Measurements from ENCODE around the gene SPAG8.

The SPAG8 gene

DNA sequence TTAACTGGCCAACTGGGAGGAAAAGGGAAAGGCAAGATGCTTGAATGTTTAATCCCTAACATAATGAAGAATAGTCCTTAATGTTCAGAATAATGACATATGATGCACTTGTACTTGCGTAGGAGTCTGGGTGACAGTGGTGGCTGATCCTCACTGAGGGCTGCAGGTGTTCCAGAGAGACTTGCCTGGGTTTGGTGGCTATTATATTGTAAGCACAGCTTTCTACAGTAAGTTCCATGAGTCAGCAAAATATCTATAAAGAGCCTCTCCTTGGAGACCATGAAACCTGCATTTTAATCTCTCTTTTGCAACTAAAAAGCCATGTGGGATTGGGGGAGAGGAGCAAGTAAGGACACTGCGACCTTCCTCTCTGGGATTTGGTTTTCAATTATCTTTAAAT is 22.5 kb downstream of the SPAG8 start:
- H3K4me2 ChIP-seq (ENCODE audit: low read length): no peak overlapping the region
- no peaks in the 10 kb centered on the region for H4K20me1 ChIP-seq (ENCODE audit: control insufficient read depth, insufficient read depth, low read depth, low read length)
- H3K9me3 ChIP-seq (ENCODE audit: control insufficient read depth, insufficient read depth, low read length): no peaks in the 10 kb centered on the region
- H3K4me3 ChIP-seq (ENCODE audit: low read length): no peak overlapping the region
- no peak overlapping the region for H3K27ac ChIP-seq (ENCODE audit: low read depth, low read length)
- TF ChIP-seq EZH2phosphoT487 (IDR thresholded peaks at IDR 0.05; ENCODE audit: borderline replicate concordance, low read length): no peak
- TF ChIP-seq, protein P1, sequence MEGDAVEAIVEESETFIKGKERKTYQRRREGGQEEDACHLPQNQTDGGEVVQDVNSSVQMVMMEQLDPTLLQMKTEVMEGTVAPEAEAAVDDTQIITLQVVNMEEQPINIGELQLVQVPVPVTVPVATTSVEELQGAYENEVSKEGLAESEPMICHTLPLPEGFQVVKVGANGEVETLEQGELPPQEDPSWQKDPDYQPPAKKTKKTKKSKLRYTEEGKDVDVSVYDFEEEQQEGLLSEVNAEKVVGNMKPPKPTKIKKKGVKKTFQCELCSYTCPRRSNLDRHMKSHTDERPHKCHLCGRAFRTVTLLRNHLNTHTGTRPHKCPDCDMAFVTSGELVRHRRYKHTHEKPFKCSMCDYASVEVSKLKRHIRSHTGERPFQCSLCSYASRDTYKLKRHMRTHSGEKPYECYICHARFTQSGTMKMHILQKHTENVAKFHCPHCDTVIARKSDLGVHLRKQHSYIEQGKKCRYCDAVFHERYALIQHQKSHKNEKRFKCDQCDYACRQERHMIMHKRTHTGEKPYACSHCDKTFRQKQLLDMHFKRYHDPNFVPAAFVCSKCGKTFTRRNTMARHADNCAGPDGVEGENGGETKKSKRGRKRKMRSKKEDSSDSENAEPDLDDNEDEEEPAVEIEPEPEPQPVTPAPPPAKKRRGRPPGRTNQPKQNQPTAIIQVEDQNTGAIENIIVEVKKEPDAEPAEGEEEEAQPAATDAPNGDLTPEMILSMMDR (IDR thresholded peaks at IDR 0.05; ENCODE audit: low read depth, low read length, poor library complexity, severe bottlenecking): no peak
- H3K9me2 ChIP-seq (replicated peaks; ENCODE audit: control insufficient read depth, low read length): no peaks in the 10 kb centered on the region
- H3K36me3 ChIP-seq (ENCODE audit: control insufficient read depth, low read length): no peaks in the 10 kb centered on the region
- no peaks in the 10 kb centered on the region for H3K79me2 ChIP-seq (ENCODE audit: control insufficient read depth, low read length)
- no peaks in the 10 kb centered on the region for H3K4me1 ChIP-seq (ENCODE audit: control insufficient read depth, low read length)
- H3F3A ChIP-seq (ENCODE audit: control insufficient read depth, insufficient read depth): no peaks in the 10 kb centered on the region
- no peaks in the 10 kb centered on the region for H3K27me3 ChIP-seq (ENCODE audit: control insufficient read depth, low read length)

DNA sequence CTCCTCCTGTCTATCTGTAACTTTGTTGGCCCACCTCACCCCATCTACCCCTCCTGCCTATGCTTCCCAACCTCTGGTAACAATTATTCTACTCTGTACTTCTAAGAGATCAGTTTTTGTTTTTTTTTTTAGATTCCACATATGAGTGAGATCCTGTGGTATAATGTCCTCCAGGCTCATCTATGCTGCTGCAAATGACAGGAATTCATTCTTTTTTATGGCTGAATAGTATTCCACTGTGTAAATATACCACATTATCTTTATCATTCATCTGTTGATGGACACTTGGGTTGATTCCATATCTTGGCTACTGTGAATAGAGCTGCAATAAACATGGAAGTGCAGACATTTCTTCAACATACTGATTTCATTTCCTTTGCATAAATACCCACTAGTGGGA is 28.6 kb downstream of the SPAG8 start:
- H3K27ac ChIP-seq (ENCODE audit: low read depth, low read length): no peak overlapping the region
- no peaks in the 10 kb centered on the region for H3K9me3 ChIP-seq (ENCODE audit: control insufficient read depth, insufficient read depth, low read length)
- H3K4me2 ChIP-seq (ENCODE audit: low read length): no peak overlapping the region
- no peaks in the 10 kb centered on the region for H3K9me2 ChIP-seq (replicated peaks; ENCODE audit: control insufficient read depth, low read length)
- no peaks in the 10 kb centered on the region for H3K79me2 ChIP-seq (ENCODE audit: control insufficient read depth, low read length)
- no peaks in the 10 kb centered on the region for H3F3A ChIP-seq (ENCODE audit: control insufficient read depth, insufficient read depth)
- no peaks in the 10 kb centered on the region for H3K4me1 ChIP-seq (ENCODE audit: control insufficient read depth, low read length)
- H3K36me3 ChIP-seq (ENCODE audit: control insufficient read depth, low read length): no peaks in the 10 kb centered on the region
- H3K4me3 ChIP-seq (ENCODE audit: low read length): no peak overlapping the region
- TF ChIP-seq, protein P1 (IDR thresholded peaks at IDR 0.05; ENCODE audit: low read depth, low read length, poor library complexity, severe bottlenecking): no peak
- no peak for TF ChIP-seq EZH2phosphoT487 (IDR thresholded peaks at IDR 0.05; ENCODE audit: borderline replicate concordance, low read length)
- no peaks in the 10 kb centered on the region for H3K27me3 ChIP-seq (ENCODE audit: control insufficient read depth, low read length)
- H4K20me1 ChIP-seq (ENCODE audit: control insufficient read depth, insufficient read depth, low read depth, low read length): no peaks in the 10 kb centered on the region

- Histone ChIP-seq H3K4me1 (ENCODE audit: control insufficient read depth, low read length) (peaks cover 4% of the 10 kb centered on the region), H3K4me3 (ENCODE audit: low read length) (no peak overlapping the region), H3K27ac (ENCODE audit: low read depth, low read length) (no peak overlapping the region), H3K9me3 (ENCODE audit: control insufficient read depth, insufficient read depth, low read length) (no peaks in the 10 kb centered on the region), H3K36me3 (ENCODE audit: control insufficient read depth, low read length) (no peaks in the 10 kb centered on the region), H3K9me2 (replicated peaks; ENCODE audit: control insufficient read depth, low read length) (no peaks in the 10 kb centered on the region), H3K4me2 (ENCODE audit: low read length) (no peak overlapping the region), H3K27me3 (ENCODE audit: control insufficient read depth, low read length) (no peaks in the 10 kb centered on the region), H3F3A (ENCODE audit: control insufficient read depth, insufficient read depth) (no peaks in the 10 kb centered on the region), H3K79me2 (ENCODE audit: control insufficient read depth, low read length) (no peaks in the 10 kb centered on the region), H4K20me1 (ENCODE audit: control insufficient read depth, insufficient read depth, low read depth, low read length) (no peaks in the 10 kb centered on the region)
- TF ChIP-seq, protein P1 (IDR thresholded peaks at IDR 0.05; ENCODE audit: low read depth, low read length, poor library complexity, severe bottlenecking): no peak
- no peak for TF ChIP-seq EZH2phosphoT487 (IDR thresholded peaks at IDR 0.05; ENCODE audit: borderline replicate concordance, low read length)
These were observed 31.0 kb downstream of the SPAG8 start for GRCh38 chr9:35781066-35781465.

DNA sequence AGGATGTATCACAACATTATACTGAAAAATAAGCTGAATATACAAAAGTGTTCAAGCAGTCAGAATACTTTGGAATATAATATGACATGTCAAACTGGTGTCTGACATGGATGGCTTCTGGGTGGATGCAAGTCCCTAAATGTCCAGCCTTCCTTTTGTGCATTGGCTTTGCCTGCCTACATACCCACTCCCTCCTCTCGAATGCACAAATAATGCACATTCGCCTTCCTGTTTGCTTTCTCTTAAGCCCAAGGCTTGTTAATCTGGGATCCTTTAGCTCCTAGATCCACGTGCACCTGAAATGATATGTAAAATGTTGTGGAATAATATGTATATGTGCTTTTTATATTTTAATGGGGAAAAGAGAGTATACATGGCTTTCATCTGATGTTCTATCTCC is 33.6 kb downstream of the SPAG8 start:
- Histone ChIP-seq H3K4me1 (ENCODE audit: control insufficient read depth, low read length) (peaks cover 16% of the 10 kb centered on the region), H3K79me2 (ENCODE audit: control insufficient read depth, low read length) (no peaks in the 10 kb centered on the region), H3K4me3 (ENCODE audit: low read length) (no peak overlapping the region), H3F3A (ENCODE audit: control insufficient read depth, insufficient read depth) (no peaks in the 10 kb centered on the region), H3K9me3 (ENCODE audit: control insufficient read depth, insufficient read depth, low read length) (no peaks in the 10 kb centered on the region), H3K27me3 (ENCODE audit: control insufficient read depth, low read length) (no peaks in the 10 kb centered on the region), H3K4me2 (ENCODE audit: low read length) (no peak overlapping the region), H3K27ac (ENCODE audit: low read depth, low read length) (no peak overlapping the region), H3K36me3 (ENCODE audit: control insufficient read depth, low read length) (no peaks in the 10 kb centered on the region; the same call in 1 of the 2 replicates), H3K9me2 (replicated peaks; ENCODE audit: control insufficient read depth, low read length) (no peaks in the 10 kb centered on the region), H4K20me1 (ENCODE audit: control insufficient read depth, insufficient read depth, low read depth, low read length) (no peaks in the 10 kb centered on the region)
- TF ChIP-seq EZH2phosphoT487 (IDR thresholded peaks at IDR 0.05; ENCODE audit: borderline replicate concordance, low read length): no peak
- TF ChIP-seq, protein P1 (IDR thresholded peaks at IDR 0.05; ENCODE audit: low read depth, low read length, poor library complexity, severe bottlenecking): no peak

All from DOHH2 (cell line).